Dermis blood vessel endothelial cell (primary cell): ENCODE results near the gene CENPP. TPM values are rescaled to one million over a fixed set of nuclear protein-coding genes. Genes with fewer than 3 reads are reported as not detected.
"Not testable (repeated sequence)": the region's sequence is repeated elsewhere in the genome, so short reads cannot be mapped to it uniquely, and the experiment has no call there.

ENCODE experiments used
- DNase-seq: peaks from one replicate; pipeline ENCODE4 v3.0.0; 2010
- total RNA-seq: library from RNA; depleted of rRNA; stranded (reverse); fragments of >200 nt; gene quantifications from 2 replicates; pipeline ENCODE4 v1.2.3, GENCODE V29; 2014

The CENPP gene
- total RNA-seq, 1 donor from 2014 or later = 2.9 TPM

DNA sequence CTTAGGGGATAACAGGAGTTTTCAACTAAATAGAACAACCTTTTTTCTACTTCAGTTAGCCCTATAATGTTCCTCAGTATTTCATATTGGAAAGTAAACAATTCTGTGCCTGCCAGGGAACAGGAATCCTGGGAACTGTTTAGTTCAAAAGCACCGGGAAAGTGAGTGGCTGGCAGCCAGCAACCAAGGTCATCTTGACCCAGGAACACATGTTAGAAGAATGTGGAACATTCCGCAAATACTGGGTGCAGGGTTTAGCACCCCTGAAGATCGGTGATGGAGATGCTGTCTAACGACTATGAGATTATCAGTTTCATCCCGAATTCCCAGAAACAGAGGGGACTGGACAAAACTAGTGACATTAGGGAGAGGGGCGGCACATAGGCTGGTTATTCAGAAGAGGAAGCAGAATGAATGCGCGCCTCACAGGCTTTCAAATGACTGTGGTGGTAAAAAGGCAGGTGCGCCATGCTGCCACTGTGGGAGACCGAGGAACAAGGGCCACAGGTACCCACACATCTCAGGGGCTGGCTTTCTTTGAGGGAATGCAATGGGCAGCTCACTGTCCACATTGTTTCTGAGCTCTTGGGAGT, 293.0 kb downstream of the CENPP start:
- no peak for DNase-seq

DNA sequence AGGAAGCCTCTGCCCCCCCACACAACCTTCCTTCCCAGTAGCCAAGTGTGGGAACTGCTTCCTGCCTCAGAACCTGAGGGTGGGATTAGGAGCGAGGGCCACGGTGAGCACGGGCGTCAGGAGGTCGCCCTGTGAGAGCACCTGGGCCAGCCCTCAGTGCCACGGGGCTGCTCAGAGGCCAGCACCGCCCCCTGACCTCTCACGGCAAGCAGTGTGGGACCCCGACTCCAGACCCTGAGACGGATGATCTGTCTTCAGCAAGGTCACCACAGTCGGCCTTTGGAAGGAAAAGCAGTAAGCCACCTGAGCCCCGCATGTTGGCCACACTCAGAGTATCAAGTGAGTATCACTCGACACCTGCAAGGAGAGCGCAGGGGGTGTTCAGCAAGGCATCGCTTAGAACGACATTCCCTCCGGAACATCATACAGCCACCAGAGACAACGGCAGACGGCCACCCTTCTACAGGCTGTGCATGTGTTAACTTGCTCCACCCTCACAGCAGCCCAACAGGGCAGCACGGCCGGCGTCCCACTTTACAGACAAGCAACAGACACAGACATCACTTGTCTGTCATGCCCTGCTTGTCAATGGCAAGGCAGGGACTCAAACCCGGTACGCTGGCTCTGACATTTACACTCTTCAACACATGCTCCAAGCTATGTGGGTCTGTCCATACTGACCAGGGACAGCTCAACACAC, 294.0 kb downstream of the CENPP start:
- DNase-seq = no peak

DNA sequence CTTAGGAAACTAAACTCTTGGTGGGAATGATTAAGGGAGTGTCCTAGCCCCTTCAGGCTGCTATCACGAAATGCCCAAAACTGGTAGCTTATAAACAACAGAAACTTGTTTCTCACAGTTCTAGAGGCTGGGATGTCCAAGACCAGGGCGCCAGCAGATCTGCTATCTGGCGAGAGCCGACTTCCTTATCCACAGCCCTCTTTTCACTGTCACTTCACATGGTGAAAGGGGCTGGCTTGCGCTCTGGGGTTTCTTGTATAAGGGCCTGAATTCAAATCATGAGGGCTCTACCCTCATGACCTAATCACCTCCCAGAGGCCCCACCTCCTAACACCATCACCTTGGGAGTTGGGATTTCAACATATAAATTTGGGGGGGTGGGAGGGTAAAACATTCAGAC, 295.1 kb downstream of the CENPP start:
- DNase-seq = no peak

DNA sequence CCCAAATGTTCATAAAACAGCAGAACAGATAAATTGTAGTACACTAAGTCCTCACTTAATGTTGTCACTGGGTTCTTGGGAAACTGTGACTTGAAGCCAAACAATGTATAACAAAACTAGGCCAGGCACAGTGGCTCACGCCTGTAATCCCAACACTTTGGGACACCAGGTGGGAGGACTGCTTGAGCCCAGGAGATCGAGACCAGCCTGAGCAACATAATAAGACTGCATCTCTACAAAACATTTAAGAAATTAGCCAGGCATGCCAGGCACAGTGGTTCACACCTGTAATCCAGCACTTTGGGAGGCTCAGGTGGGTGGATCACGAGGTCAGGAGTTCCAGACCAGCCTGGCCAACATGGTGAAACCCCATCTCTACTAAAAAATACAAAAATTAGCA, 298.2 kb downstream of the CENPP start:
- DNase-seq = not testable (repeated sequence)

DNA sequence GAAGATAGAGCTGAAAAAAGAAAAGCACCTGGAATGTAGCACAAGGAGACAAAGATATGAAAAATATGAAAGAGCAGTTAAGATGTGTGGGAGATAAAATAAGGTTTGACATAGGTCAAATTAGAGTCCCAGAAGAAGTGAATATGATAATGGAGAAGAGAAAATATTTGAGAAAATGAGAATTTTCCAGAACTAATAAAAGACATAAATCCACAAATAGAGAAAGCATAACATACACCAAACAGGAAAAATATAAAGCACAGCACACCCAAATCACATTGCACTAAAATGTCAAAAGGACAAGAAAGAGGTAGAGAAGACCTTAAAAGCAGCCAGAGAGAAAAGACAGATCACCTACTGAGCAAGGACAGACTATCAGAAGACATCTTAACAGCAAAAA, 300.7 kb downstream of the CENPP start:
- DNase-seq = no peak

DNA sequence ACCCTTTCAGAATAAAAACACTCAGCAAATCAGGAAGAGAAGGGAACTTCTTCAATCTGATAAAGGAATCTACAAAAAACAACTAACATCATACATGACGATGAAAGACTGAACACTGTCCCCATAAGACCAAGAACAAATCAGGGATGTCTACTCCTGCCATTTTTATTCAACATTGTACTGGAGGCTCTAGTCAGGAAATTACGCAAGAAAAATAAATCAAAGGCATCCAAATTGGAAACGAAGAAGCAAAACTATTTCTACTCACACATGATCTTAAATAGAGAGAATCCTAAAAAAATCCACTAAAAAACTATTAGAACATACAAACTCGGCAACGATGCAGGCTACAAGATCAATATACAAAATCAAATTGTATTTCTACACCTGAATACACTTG, 301.9 kb downstream of the CENPP start:
- DNase-seq = no peak

DNA sequence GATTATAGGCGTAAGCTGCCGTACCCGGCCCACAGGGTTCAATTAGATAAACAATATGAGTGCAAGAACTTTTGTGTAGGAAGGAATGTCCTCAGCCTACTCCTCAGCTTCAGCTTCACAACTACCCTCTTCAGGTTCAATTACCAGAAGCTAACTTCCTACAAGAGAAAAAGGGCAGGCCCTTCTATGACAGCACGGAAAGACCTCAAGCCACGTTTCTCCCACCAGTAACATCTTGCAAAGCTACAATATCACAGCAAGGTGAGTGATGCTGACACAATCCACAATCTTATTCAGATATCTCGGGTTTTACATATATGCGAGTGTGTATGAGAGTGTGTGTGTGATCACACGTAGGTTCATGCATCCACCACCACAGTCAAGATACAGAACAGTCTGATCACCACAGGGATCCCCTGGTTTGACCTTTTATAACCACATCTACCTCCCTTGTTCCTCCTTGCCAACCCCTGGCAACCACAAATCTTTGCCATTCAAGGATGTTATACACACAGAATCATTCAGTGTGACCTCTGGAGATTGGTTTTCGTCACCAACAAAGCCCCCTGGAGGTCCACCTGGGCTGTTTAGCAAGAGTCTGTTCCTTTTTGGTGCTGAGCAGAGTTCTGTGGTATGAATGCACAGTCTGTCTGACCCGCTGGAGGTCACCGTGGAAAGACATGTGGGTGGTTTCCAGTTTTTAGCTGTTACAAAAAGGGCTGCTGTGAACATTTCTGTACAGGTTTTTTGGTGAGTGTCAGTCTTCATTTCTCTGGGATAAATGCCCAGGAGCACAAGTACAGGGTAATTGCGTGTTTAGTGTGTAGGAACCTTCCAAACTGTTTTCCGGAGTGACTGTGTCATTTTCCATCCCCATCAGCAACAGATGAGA, 305.9 kb downstream of the CENPP start:
- DNase-seq = no peak

DNA sequence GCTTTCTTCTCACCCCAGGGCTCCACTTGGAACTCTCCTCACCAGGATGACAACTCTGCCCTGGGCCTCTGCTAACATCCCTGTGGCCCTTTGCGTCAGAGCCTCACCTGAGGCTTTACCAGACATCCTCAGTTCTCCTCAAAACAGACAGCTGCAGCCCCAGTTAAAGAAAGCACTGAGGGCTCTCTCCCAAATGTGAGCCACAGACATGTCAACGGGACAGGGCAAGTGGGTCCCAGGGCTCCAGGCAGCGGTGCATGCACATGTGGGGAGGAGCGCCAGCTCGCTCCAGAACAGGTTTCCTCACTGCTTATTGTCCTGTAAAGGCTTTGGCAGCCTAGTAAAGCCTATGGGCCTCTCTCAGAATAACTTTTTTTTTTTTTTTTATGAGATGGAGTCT, 306.9 kb downstream of the CENPP start:
- no peak for DNase-seq

DNA sequence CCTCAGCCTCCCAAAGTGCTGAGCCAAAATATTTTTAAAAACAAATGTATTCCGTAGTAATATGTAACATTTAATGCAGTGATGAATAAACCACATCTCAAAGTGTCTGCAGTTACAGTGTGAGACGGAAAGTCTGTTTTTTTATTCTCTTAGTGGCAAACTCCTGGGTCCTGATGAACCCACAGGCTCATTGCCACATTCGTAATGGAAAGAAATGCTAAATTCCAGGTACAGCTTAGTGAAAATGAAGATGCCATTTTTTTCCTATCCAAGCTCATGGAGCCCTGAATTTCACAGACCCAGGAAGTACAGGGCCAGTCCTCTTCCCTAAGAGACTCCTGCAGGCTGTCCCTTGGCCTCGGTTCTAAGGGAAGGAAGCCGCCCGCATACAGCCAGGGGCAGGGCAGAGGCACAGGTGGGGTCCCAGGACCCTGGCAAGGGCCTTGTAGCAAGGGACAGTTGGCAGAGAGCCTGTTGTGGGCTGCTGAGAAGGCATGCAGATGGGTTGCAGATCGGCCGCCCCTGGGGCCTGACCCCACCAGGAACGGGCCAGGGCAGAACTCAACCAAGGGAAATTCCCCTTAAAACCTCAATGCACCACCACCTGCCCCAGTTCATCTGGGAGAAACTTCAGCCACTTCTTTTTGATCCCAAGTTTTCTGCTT, 308.0 kb downstream of the CENPP start:
- no peak for DNase-seq

DNA sequence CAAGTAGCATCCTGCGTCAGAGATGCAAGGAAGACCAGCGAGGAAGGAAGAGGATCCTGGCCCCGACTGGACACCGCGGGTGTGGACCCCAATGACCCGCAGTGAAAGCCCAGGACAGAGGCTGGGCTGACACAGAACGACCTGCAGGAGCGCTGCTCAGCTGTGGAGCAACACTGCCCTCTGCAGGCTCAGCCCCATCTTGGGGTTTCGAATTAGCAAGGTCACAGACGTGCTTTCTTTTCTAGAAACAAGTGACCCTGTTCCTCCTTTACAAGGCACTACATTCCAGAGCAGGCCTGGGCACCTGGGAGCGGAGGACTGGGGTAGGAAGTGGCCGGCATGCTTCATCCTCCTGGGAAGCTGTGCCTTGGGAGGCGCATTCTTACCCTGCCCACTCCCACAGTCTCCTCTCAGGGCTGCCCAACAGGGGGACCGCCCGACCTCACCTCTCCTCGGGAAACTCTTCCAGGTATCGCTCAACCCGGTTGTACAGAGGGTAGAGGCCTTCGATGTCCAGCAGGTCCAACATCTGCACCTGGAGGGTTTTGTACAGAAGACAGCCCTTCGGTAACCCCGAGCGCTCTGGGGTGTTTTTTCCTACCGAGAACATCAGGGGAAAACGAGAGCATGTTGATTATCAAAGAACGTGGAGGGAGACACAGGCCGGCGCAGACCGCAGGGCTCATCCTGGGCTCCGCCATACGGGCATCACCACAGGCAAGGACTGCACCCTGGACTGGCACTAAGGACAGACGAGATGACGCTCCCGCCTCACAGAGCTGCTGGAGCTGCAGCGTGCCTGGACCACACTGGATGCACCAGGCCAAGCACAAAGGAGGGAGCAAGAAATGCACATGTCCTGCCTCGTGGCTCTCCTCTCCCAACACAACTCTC, 309.2 kb downstream of the CENPP start:
- DNase-seq = peak; percentile 90

DNA sequence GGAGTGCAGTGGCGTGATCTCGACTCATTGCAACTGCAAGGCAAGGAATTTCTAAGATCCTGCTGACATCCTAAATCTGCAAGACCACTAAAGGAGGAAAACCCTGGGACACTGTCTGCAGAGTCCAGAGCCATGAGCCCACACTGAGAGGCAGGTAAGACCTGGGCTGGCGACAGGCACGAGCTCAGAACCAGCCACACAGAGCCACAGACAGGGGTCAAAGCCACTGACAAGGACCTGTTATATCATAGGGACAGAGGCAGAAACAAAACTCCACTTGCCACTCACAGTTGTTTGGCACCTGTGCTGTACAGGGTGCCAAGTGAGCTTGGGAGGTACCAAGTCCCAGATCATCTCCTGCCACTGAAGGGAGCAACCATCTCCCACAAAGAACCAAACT, 310.0 kb downstream of the CENPP start:
- DNase-seq = no peak

DNA sequence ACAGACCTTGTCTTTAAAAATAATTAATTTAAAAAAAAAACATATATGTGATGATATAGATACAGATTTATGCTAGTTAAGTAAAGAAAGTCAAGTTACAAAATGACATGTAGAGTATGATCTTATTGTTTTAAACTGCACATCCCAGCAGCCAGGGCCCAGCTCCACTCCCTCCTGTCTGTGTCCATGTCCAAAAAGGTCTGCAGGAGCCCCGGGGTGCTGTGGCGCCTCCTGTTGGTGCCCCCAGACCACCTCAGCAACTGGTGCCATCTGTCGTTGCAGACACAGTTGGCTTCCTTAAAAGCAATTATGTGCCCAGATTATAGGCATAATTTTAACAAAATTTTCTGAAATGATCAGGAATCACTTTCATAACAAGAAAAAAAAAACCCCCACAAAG, 310.9 kb downstream of the CENPP start:
- no peak for DNase-seq

DNA sequence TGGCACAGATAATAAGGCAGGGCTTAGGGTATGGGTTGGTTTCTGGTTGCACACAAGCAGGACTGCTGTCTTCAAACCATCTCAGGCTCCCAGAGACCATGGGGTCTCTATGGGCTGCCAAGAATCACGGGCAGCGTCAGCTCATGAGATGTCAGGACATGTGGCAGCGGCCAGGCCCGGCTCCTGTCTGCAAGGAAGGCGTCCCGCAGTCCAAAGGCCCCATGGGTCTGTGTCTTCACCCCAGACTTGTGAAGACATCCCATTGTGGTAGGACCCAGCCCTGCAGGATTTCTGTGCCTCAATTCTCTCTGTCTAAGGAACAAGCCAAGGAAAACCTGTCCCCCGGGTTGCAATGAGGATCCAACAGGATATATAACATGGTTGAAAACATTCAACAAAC, 311.6 kb downstream of the CENPP start:
- no peak for DNase-seq

DNA sequence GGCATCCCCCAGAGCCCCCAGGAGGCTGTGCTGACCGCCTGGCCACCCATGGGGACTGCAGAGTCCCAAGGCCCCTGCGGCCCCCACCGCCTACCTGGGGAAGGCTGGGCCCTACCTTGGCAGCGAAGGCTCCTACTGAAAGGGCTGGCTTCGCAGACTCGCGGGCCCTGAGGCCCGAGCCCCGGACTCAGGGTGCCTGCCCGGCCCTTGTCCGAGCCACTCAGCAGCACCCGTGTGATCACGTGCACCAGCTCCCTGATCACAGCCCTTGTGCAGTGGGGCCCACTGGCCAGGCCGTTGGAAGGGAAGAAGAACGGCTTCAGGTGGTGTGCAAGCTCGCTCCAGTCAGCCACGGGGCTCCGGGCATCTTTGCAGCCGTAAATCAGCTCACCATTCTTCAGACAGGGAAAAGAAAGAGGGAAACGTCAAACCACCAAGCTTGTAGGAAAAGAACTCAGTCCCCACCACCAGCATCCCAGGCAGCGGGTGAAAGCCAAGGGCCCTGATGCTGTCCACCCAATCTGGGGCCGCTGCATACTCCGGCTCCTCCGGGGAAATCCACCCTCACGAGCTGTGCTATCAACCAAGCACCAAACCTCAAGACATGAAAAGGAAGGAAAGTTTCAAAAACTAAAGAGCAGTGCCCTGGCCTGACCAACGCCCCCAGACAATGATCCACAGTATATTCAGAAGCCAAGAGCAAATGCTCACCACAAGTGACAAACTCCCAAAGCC, 312.3 kb downstream of the CENPP start:
- DNase-seq = no peak

DNA sequence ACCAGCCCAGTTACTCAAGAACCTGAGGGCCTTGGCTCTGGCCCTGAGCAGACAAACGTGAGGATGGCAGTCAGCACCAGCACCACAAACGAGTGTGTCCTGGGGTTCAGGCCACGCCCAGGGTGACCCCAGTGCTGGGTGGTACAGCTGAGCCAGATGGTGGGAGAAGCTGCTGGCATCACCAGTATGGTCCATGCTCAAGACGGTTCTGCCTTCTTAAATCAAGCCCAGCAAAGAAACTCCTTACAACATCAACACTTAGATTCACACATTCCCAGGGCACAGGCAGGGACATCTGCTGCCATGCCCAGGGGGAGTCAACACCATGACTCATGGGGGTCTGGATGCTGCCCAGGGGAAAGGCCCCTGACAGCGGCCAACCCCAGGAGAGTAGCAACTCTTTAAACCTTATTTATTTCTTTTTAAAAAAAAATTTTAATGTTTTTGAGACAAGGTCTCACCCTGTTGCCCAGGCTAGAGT, 312.9 kb downstream of the CENPP start:
- DNase-seq = no peak

DNA sequence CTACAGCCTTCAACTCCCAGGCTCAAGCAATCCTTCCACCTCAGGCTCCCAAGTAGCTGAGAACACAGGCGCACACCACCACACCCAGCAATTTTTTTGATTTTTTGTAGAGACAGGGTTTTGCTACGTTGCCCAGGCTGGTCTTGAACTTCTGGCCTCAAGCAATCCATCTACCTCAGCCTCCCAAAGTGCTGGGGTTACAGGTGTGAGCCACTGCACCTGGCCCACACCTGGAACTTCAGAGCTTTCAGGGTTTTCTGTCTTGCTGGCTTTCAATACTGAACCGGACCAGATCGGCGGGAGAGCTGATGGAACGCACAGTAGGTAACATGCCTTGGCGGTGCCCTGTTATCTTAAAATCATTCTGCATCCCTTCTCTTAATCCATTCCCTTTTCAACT, 313.4 kb downstream of the CENPP start:
- DNase-seq = no peak

DNA sequence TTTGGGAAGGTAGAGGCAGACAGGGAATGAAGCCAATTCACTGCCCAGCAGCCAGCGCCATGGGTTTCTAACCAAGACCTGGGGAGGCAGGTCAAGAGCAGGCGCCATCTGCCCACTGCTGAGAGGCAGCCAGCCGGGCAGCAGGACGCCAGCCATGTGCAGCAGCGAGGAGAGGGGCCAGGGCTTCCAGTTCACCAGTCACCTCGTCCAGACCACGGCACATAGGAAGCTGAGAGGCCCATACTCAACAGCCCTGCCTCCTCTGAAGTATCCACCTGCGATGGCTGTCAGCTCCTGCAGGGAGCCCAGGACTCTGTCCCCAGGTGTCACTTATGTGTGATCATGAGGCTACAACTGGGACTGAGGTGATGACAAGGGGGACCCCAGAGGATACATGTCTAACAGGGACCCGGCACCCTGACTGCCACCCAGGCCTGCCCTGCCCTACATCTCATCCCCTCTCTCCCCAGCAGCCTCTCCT, 314.1 kb downstream of the CENPP start:
- DNase-seq = no peak

DNA sequence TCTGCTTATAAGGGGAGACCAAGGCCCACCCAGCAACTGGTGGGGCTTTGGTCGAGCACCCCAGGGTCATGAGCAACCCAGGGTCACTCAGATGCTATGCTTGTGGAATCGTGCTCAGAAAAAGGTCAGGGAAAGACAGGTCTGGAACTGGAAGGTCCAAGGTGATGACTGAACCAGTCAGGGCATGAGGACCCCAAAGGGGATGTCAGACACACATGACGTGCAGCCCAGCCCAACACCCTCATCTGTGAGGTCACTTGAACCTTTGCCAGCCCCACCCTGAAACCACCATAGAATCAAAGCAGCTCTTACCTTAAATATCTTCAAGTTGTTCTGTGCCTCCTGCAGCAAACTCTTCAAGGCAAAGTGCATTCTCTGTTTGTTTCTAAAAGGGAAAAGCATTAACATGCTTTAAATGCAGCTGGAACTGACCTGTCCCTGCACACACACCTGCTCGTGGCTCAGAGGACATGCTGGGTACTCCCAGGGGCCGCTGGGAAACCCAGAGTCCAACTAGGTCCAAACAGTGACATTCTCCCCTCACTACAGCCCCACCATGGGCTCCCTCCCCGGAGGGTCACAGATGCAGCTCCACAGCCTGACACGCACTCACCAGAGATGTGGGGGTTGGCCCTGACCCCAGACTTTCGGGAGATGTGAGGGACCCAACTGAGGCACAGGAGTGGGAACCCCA, 314.8 kb downstream of the CENPP start:
- no peak for DNase-seq

DNA sequence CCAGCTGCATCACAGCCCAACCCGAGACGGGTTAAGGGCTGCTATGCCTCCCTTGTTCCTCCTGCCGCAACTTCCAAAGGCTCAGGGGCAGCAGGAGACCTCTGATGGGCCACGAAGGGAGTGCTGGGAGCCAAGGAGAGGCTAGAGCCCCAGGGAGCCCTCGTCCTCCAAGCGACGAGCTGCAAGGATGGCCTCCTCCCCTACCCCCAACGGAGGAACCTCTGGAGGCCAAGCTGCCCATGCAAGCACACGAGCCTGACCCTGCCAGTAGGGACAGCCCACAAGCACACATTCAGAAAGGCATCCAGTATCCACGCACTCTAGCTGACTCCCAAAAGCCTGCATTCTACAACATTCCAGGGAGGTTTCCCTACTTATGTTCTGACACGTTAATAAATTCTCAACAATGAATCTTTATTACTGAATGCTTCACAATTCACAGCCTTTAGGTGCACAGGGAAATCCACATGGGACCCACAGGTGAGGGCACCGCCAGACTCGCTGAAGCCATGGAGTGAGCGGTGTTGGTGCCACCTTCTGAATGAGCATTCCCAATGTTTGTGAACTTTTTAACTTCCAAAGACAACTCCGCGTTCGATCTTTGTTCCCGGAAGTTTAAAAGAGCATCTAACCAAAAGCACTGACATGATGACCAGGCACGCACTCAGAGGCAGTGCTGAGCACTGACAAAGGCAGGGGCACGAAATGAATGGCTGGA, 315.5 kb downstream of the CENPP start:
- DNase-seq = no peak

DNA sequence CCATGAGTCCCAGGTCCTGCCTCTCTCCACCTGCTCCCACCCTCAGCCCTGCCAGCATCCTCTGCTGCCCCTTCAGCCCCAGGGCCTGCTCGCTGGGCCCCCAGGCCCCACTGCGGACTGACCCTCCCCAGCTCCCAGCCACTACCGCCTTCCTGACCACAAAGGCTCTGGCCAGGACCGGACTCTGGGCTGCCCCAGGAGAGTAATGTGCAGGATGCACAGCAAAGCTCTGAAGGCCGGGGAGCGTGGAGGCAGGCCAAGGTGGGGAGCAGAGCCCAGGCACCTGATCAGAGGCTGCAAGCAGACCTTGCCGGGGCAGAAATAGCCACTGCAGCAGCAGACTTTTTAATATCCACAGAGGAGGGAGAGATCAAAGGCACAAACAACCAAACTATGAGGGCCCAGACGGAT, 316.3 kb downstream of the CENPP start:
- no peak for DNase-seq
